HL-60 (cell line): ENCODE results near the gene DNAH6.

Experiments used
- GABPA ChIP-seq: IDR thresholded peaks from 2 replicates; pipeline ENCODE4 v1.6.1; 2012; ENCODE audit warnings: low read depth
- POLR2AphosphoS5 ChIP-seq: IDR thresholded peaks from 2 replicates; pipeline ENCODE4 v1.6.1; 2012; ENCODE audit warnings: low read depth
- REST ChIP-seq: IDR thresholded peaks from 2 replicates; pipeline ENCODE4 v1.6.1; 2012; ENCODE audit warnings: low read depth; ENCODE audit not compliant: insufficient replicate concordance
- SPI1 ChIP-seq: IDR thresholded peaks from 2 replicates; pipeline ENCODE4 v1.6.1; 2012; ENCODE audit warnings: low read depth, mild to moderate bottlenecking, borderline replicate concordance
- TF ChIP-seq, protein P1 (sequence below): IDR thresholded peaks from one replicate; pipeline ENCODE4 v1.5.1; 2011; ENCODE audit warnings: low read length, control low read depth, inconsistent platforms; ENCODE audit not compliant: insufficient read depth

DNA sequence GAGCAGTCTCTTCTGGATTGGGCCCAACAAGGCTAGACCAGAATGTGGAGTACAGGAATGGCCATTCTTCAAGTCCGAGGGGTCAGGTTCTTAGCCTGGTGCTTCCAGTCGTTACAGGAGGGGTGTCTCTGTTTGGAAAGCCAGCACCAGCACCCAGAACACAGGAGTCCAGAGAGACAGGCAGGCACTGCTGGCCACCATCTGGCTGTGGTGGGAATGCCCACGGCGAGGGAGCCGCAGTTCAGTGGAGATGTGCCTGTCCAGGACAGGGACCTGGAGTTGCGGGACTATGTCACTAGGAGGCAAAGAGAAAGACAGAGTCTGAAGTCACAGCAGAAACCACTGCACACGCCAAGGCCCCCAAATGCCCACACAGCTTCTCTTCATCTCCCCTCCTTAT, 305.5 kb downstream of the DNAH6 start:
- no peak for TF ChIP-seq GABPA
- TF ChIP-seq, protein P1, sequence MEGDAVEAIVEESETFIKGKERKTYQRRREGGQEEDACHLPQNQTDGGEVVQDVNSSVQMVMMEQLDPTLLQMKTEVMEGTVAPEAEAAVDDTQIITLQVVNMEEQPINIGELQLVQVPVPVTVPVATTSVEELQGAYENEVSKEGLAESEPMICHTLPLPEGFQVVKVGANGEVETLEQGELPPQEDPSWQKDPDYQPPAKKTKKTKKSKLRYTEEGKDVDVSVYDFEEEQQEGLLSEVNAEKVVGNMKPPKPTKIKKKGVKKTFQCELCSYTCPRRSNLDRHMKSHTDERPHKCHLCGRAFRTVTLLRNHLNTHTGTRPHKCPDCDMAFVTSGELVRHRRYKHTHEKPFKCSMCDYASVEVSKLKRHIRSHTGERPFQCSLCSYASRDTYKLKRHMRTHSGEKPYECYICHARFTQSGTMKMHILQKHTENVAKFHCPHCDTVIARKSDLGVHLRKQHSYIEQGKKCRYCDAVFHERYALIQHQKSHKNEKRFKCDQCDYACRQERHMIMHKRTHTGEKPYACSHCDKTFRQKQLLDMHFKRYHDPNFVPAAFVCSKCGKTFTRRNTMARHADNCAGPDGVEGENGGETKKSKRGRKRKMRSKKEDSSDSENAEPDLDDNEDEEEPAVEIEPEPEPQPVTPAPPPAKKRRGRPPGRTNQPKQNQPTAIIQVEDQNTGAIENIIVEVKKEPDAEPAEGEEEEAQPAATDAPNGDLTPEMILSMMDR: no peak
- no peak for TF ChIP-seq REST
- TF ChIP-seq POLR2AphosphoS5: no peak
- TF ChIP-seq SPI1: no peak
